MCF 10A (cell line): ENCODE data around the gene C11orf58. TPM values are rescaled to one million over a fixed set of nuclear protein-coding genes. Genes with fewer than 3 reads are reported as not detected.

Experiments
- BruUV-seq: library from RNA; stranded (reverse); fragments of 400-500 nt; replicated peaks from 2 replicates; lab custom pipeline; 2021; lab: Mats Ljungman, UMichigan
- CTCF ChIA-PET: fragments of 300-600 bp; sonication (Branson Sonifier 250); formaldehyde crosslinking; extraction: SDS; loops from one replicate; lab custom pipeline; 2021; ENCODE audit warnings: antibody characterized with exemption, inconsistent platforms; lab: Yijun Ruan, JAX
- POLR2A ChIA-PET: fragments of 300-600, 350-650 bp; sonication (Branson Sonifier 250); formaldehyde crosslinking; extraction: SDS; loops from one replicate; lab custom pipeline; 2020; ENCODE audit warnings: antibody characterized with exemption, inconsistent platforms; lab: Yijun Ruan, JAX
- DNase-seq: peaks from one replicate; pipeline ENCODE4 v3.0.0-alpha.2; 2018; ENCODE audit not compliant: unreplicated experiment
- H3K27ac Mint-ChIP-seq: one replicate; pipeline ENCODE4 v1.8.0; 2022; ENCODE audit warnings: mild to moderate bottlenecking, low read depth, mixed read lengths; ENCODE audit not compliant: unreplicated experiment
- H3K27me3 Mint-ChIP-seq: one replicate; pipeline ENCODE4 v1.8.0; 2022; ENCODE audit warnings: mixed read lengths; ENCODE audit not compliant: insufficient read depth, unreplicated experiment
- H3K36me3 Mint-ChIP-seq: one replicate; pipeline ENCODE4 v1.8.0; 2022; ENCODE audit warnings: mild to moderate bottlenecking, moderate library complexity, mixed read lengths; ENCODE audit not compliant: insufficient read depth, unreplicated experiment
- H3K4me1 Mint-ChIP-seq: one replicate; pipeline ENCODE4 v1.8.0; 2022; ENCODE audit warnings: mixed read lengths; ENCODE audit not compliant: insufficient read depth, unreplicated experiment
- H3K4me3 Mint-ChIP-seq: one replicate; pipeline ENCODE4 v1.8.0; 2022; ENCODE audit warnings: mild to moderate bottlenecking, moderate library complexity, mixed read lengths; ENCODE audit not compliant: unreplicated experiment
- H3K9me3 Mint-ChIP-seq: one replicate; pipeline ENCODE4 v1.8.0; 2022; ENCODE audit warnings: mixed read lengths; ENCODE audit not compliant: unreplicated experiment
- CTCF ChIP-seq: fragments of 200-600 bp; IDR thresholded peaks from one replicate; pipeline ENCODE4 v1.8.0; 2022; ENCODE audit warnings: antibody characterized with exemption, mild to moderate bottlenecking; ENCODE audit not compliant: unreplicated experiment
- intact Hi-C: fragments of 100-400 bp; cut with micrococcal nuclease; formaldehyde crosslinking; loops from 2 replicates; pipeline ENCODE4 v1.14.1; 2022
- total RNA-seq: library from RNA; stranded (reverse); gene quantifications from 2 replicates; pipeline ENCODE4 v1.2.3, GENCODE V29; 2022

C11orf58 gene
- total RNA-seq, 1 experiment from 2014 or later: 230 TPM

- no peaks in the 10 kb centered on the region for H3K27me3 Mint-ChIP-seq
- intact Hi-C loops: no loop called here
- CTCF ChIA-PET: interaction anchor here (0.6 kb wide), 1 partner anchor 1529 kb away, joined by 3 read pairs; no protein-coding TSS in a partner anchor
- H3K9me3 Mint-ChIP-seq: no peaks in the 10 kb centered on the region
- DNase-seq: no peak
- POLR2A ChIA-PET: interaction anchor here (0.8 to 1.6 kb wide), 2 partner anchors 8 to 16 kb away, joined by 4 to 6 read pairs; partner anchors contain the start of gene C11orf58
- H3K4me3 Mint-ChIP-seq: no peak overlapping the region
- no peak for TF ChIP-seq CTCF
- no TSS peak for BruUV-seq
- H3K4me1 Mint-ChIP-seq: peaks cover 22% of the 10 kb centered on the region
- H3K36me3 Mint-ChIP-seq: peaks cover 92% of the 10 kb centered on the region
- H3K27ac Mint-ChIP-seq: no peak overlapping the region
These were observed 7.6 kb downstream of the C11orf58 start for GRCh38 chr11:16745950-16746605.

GRCh38 chr11:16749092-16749491 is 10.6 kb downstream of the C11orf58 start:
- Mint-ChIP-seq H3K9me3 (no peaks in the 10 kb centered on the region), H3K4me1 (peaks cover 9% of the 10 kb centered on the region), H3K27ac (no peak overlapping the region), H3K27me3 (no peaks in the 10 kb centered on the region), H3K36me3 (peaks cover 98% of the 10 kb centered on the region), H3K4me3 (no peak overlapping the region)
- no peak for DNase-seq
- no peak for TF ChIP-seq CTCF
- CTCF ChIA-PET: interaction anchor here (1.3 to 2.3 kb wide), 2 partner anchors 36 to 37 kb away, joined by 4 to 8 read pairs; no protein-coding TSS in a partner anchor
- intact Hi-C loops: no loop called here
- no TSS peak for BruUV-seq
- POLR2A ChIA-PET: interaction anchor here (3.0 kb wide), 1 partner anchor 10 kb away, joined by 26 read pairs; the partner anchor contains the start of gene C11orf58

GRCh38 chr11:16749666-16750065 is 11.2 kb downstream of the C11orf58 start:
- intact Hi-C loops: no loop called here
- Mint-ChIP-seq H3K9me3 (no peaks in the 10 kb centered on the region), H3K27me3 (no peaks in the 10 kb centered on the region), H3K36me3 (peaks cover 97% of the 10 kb centered on the region), H3K4me3 (no peak overlapping the region), H3K4me1 (peaks cover 9% of the 10 kb centered on the region), H3K27ac (no peak overlapping the region)
- ChIA-PET POLR2A (interaction anchor here (1.1 to 3.0 kb wide), 2 partner anchors 10 to 11 kb away, joined by 5 to 26 read pairs; partner anchors contain the start of gene C11orf58), CTCF (interaction anchor here (1.3 to 2.3 kb wide), 2 partner anchors 35 to 37 kb away, joined by 4 to 8 read pairs; no protein-coding TSS in a partner anchor)
- no TSS peak for BruUV-seq
- no peak for DNase-seq
- no peak for TF ChIP-seq CTCF

GRCh38 chr11:16750417-16750816 is 12.0 kb downstream of the C11orf58 start:
- POLR2A ChIA-PET: interaction anchor here (1.0 to 3.0 kb wide), 3 partner anchors 10 to 11 kb away, joined by 5 to 26 read pairs (median 5); partner anchors contain the start of gene C11orf58
- no peak overlapping the region for H3K27ac Mint-ChIP-seq
- no peaks in the 10 kb centered on the region for H3K9me3 Mint-ChIP-seq
- TF ChIP-seq CTCF: no peak
- no TSS peak for BruUV-seq
- peaks cover 97% of the 10 kb centered on the region for H3K36me3 Mint-ChIP-seq
- no peak for DNase-seq
- intact Hi-C loops: no loop called here
- no peaks in the 10 kb centered on the region for H3K27me3 Mint-ChIP-seq
- no peak overlapping the region for H3K4me3 Mint-ChIP-seq
- CTCF ChIA-PET: interaction anchor here (0.6 to 2.3 kb wide), 4 partner anchors 17 to 313 kb away, joined by 3 to 8 read pairs (median 5); no protein-coding TSS in a partner anchor
- peaks cover 9% of the 10 kb centered on the region for H3K4me1 Mint-ChIP-seq
